ENCODE measurements around the gene KCTD11.

Gene KCTD11

DNA sequence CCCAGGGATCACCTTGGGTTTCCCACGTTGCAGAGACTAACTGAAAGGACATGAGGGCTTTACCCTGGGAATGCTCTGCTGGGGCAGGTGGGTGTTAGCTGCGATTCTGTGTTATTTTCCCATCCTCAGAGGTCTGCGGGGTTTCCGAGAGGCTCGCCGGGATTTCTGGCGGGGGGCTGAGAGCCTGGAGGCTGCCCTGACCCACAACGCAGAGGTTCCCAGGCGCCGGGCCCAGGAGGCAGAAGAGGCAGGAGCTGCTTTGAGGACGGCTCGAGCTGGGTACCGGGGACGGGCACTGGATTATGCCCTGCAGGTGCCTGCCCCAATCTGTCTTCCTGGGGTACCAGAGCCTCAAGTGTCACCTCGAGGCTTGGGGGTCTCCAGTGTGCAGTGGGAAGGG is 8.7 kb upstream of the KCTD11 start:
- ATAC-seq: no peak
- no peak for TF ChIP-seq SNAI2 (CRISPR knock-in tag; IDR thresholded peaks at IDR 0.05)
- no peak for TF ChIP-seq ZNF70 (CRISPR knock-in tag; IDR thresholded peaks at IDR 0.05)

DNA sequence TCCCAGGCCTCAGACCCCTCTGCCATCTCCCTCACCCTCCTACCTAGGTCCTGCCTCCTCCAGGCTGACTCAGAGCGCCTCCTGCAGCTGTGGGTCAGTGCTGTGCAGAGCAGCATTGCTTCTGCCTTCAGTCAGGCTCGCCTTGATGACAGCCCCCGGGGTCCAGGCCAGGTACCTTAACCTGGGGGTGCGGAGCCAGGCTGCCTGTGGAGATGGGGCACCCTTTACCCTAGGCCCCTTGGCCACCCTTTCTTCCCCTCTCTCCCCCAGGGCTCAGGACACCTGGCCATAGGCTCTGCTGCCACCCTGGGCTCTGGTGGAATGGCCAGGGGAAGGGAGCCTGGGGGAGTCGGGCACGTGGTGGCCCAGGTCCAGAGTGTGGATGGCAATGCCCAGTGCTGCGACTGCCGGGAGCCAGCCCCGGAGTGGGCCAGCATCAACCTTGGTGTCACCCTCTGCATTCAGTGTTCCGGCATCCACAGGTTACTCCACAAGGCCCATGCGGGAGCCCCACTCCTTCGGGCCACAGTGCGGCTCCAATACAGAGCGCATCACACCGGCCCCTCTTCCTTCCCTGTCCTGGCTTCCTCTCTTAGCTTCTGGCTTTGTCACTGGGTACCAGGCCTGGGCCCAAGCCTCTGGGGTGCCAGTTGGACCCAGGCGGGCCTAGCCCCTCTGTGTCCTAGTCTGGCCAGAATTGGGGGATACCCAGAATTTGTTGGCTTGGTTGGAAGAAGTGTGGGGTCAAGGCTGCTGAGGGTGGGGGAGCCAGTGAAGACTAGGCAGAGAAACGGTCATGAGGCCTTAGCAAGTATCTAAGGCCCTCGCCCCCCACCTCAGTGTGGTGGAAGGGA is 5.0 kb upstream of the KCTD11 start:
- no peak for TF ChIP-seq ZNF70 (CRISPR knock-in tag; IDR thresholded peaks at IDR 0.05)
- TF ChIP-seq ZNF8 (CRISPR knock-in tag; IDR thresholded peaks at IDR 0.05): no peak
- no peak for TF ChIP-seq ZFP3 (CRISPR knock-in tag; IDR thresholded peaks at IDR 0.05)
- no peak for ATAC-seq

GRCh38 chr17:7347630-7348477 is 4.1 kb upstream of the KCTD11 start:
- TF ChIP-seq ZNF565 (CRISPR knock-in tag; conservative IDR thresholded peaks at IDR 0.05; ENCODE audit: low read depth) (no peak), PPARA (CRISPR knock-in tag; IDR thresholded peaks at IDR 0.05; ENCODE audit: borderline replicate concordance) (no peak), ISL1 (CRISPR knock-in tag; IDR thresholded peaks at IDR 0.05) (no peak), ARNTL (CRISPR knock-in tag; IDR thresholded peaks at IDR 0.05; ENCODE audit: borderline replicate concordance, low read depth) (no peak), RARB (CRISPR knock-in tag; IDR thresholded peaks at IDR 0.05) (no peak), ZC3H10 (CRISPR knock-in tag; IDR thresholded peaks at IDR 0.05) (no peak), CSRNP3 (CRISPR knock-in tag; IDR thresholded peaks at IDR 0.05) (no peak), GLIS3 (CRISPR knock-in tag; IDR thresholded peaks at IDR 0.05) (no peak), TCF4 (CRISPR knock-in tag; IDR thresholded peaks at IDR 0.05; ENCODE audit: borderline replicate concordance) (no peak), BACH2 (CRISPR knock-in tag; IDR thresholded peaks at IDR 0.05; ENCODE audit: borderline replicate concordance) (no peak), ZFP30 (CRISPR knock-in tag; IDR thresholded peaks at IDR 0.05) (no peak)
- TF ChIP-seq, protein P1, sequence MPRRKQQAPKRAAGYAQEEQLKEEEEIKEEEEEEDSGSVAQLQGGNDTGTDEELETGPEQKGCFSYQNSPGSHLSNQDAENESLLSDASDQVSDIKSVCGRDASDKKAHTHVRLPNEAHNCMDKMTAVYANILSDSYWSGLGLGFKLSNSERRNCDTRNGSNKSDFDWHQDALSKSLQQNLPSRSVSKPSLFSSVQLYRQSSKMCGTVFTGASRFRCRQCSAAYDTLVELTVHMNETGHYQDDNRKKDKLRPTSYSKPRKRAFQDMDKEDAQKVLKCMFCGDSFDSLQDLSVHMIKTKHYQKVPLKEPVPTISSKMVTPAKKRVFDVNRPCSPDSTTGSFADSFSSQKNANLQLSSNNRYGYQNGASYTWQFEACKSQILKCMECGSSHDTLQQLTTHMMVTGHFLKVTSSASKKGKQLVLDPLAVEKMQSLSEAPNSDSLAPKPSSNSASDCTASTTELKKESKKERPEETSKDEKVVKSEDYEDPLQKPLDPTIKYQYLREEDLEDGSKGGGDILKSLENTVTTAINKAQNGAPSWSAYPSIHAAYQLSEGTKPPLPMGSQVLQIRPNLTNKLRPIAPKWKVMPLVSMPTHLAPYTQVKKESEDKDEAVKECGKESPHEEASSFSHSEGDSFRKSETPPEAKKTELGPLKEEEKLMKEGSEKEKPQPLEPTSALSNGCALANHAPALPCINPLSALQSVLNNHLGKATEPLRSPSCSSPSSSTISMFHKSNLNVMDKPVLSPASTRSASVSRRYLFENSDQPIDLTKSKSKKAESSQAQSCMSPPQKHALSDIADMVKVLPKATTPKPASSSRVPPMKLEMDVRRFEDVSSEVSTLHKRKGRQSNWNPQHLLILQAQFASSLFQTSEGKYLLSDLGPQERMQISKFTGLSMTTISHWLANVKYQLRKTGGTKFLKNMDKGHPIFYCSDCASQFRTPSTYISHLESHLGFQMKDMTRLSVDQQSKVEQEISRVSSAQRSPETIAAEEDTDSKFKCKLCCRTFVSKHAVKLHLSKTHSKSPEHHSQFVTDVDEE (CRISPR knock-in tag; IDR thresholded peaks at IDR 0.05): no peak
- TF ChIP-seq, protein P2, sequence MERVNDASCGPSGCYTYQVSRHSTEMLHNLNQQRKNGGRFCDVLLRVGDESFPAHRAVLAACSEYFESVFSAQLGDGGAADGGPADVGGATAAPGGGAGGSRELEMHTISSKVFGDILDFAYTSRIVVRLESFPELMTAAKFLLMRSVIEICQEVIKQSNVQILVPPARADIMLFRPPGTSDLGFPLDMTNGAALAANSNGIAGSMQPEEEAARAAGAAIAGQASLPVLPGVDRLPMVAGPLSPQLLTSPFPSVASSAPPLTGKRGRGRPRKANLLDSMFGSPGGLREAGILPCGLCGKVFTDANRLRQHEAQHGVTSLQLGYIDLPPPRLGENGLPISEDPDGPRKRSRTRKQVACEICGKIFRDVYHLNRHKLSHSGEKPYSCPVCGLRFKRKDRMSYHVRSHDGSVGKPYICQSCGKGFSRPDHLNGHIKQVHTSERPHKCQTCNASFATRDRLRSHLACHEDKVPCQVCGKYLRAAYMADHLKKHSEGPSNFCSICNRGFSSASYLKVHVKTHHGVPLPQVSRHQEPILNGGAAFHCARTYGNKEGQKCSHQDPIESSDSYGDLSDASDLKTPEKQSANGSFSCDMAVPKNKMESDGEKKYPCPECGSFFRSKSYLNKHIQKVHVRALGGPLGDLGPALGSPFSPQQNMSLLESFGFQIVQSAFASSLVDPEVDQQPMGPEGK (CRISPR knock-in tag; IDR thresholded peaks at IDR 0.05; ENCODE audit: borderline replicate concordance): no peak
- ATAC-seq: no peak

DNA sequence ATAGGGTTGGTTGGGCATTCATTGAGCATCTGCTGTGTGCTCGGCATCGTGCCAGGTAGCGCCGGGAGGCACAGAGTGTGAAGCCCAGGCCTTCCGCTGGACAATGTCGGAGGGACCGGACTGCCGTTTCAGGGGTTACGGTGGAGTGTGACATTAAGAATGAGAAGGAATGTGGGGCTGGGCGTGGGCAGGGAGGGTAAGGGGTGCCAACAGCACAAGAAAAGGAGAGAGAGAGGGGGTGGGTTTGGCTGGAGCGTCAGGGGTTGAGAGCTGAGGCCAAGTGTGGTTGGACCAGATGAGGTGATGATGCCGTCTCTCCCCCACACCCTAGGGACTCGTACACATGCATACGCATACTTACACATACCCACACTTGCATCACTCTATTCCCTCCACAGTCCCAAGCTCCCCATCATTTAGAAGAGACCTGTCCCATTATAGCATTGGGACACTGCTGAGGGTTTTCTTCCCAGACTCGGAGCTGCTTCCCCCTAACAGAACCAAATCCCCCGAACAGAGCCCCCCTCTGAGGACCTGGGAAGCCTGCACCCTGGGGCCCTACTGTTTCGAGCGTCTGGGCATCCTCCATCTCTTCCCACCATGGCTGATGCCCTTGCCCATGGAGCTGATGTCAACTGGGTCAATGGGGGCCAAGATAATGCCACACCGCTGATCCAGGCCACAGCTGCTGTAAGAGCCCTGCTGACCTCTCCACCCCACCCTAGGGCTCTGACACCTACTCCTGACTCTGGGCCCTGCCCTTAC is 3.3 kb upstream of the KCTD11 start:
- no peak for ATAC-seq
- no peak for TF ChIP-seq OSR1 (CRISPR knock-in tag; IDR thresholded peaks at IDR 0.05)
- TF ChIP-seq, protein P2 (CRISPR knock-in tag; IDR thresholded peaks at IDR 0.05; ENCODE audit: borderline replicate concordance): no peak
- TF ChIP-seq PPARA (CRISPR knock-in tag; IDR thresholded peaks at IDR 0.05; ENCODE audit: borderline replicate concordance): no peak
- no peak for TF ChIP-seq POU6F1 (CRISPR knock-in tag; IDR thresholded peaks at IDR 0.05; ENCODE audit: borderline replicate concordance, low read depth)
- no peak for TF ChIP-seq ESRRG (CRISPR knock-in tag; IDR thresholded peaks at IDR 0.05)
- TF ChIP-seq GLIS3 (CRISPR knock-in tag; IDR thresholded peaks at IDR 0.05): no peak
- no peak for TF ChIP-seq ZNF70 (CRISPR knock-in tag; IDR thresholded peaks at IDR 0.05)
- TF ChIP-seq RARB (CRISPR knock-in tag; IDR thresholded peaks at IDR 0.05): no peak
- TF ChIP-seq ISL1 (CRISPR knock-in tag; IDR thresholded peaks at IDR 0.05): no peak
- TF ChIP-seq CSRNP3 (CRISPR knock-in tag; IDR thresholded peaks at IDR 0.05): no peak
- no peak for TF ChIP-seq CSDC2 (CRISPR knock-in tag; IDR thresholded peaks at IDR 0.05)
- no peak for TF ChIP-seq ZFP3 (CRISPR knock-in tag; IDR thresholded peaks at IDR 0.05)
- no peak for TF ChIP-seq SNAI2 (CRISPR knock-in tag; IDR thresholded peaks at IDR 0.05)
- TF ChIP-seq TOX (CRISPR knock-in tag; IDR thresholded peaks at IDR 0.05; ENCODE audit: borderline replicate concordance): no peak
